Central memory CD4-positive, alpha-beta T cell (primary cell): ENCODE data around the gene NME9.

Experiments used
- DNase-seq: peaks from one replicate; pipeline ENCODE4 v3.0.0; 2022

Gene NME9

DNA sequence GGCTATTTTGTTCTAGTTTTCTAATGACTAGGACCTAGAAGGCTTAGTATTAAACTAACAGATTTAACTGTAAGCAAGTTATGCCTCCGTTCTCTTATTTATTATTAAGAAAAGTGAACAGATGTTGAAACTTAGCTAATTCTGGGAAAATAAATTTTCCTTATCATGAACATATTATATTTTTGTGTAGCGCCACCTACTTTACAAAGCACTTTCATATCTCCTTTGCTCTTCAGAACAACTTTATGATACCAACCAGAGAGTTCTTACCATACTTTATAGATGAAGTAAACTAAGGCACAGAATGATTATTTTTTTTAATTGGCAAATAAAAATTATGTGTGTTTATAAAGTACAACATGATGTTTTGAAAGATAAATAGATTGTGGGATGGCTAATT, 59.4 kb downstream of the NME9 start:
- no peak for DNase-seq

DNA sequence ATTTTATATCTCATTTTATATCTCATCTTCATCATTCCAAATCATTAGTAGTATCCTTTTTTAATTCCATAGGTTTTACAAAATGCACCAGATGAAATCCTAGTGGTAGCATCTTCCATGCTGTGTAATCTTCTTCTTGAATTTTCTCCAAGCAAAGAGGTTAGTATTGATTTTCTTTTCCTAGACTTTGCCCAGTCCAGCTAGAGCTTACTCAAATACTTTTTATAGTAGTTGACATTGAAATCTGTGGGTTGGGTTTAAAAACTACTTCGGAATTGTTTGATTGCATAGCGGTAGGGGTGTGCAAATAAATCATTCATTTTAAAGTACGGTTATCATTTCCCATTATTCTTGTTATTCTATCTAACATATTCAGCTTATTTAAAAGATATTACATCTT, 62.6 kb downstream of the NME9 start:
- DNase-seq: no peak

DNA sequence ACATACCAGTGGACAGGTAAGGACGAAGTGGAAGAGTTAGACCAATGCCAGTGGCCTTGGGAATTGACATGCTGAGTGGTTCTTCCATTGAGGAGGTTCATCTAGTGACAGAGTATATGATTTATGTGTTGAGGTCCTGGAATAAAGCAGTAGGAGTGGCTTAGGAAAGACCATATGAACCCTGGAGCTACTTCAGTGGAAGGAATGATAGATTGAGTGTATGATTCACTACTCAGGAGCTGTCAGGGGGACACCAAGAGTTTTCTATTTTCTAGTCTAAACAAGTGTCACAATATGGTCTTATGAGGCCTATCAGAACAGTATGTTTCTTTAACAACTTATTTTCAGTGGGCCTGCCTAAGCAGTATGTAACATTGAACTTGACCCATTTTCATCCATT, 63.9 kb downstream of the NME9 start:
- no peak for DNase-seq

DNA sequence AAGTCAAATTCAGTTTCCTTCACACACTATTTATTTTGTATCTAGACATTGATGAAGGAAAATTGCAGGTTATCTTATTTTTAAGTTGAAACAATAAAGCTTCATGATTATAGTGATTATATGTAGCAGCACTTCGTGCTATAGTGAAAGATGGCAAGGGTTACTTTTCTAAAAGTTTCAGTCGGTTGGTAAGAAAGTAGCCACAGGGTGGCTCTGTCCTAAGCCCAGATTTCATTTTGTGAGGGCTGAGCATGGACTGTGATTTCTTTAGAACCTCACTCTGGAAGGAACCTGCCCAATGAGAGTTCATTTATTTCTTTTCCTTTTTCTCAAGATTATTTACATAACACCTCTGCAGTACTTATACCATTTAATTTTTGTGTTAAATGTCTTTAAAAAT, 66.5 kb downstream of the NME9 start:
- no peak for DNase-seq

DNA sequence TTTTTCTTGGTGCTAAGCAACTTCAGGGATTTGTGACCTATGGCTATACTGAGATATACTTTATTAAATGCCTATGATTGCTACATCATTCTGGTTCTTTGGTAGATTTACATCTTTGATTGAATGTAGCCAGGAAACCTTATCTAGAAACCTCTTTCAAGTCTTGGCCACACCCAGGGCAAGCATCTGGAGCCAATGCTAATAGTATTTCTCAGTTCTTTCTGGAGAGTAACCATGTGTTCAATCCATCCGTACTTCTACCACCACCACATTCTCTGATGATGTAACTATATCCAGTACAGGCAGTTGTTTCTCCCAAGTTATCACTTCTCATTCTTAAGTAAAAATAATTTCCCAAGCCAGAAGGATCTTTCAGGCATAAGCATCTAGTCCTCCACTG, 69.0 kb downstream of the NME9 start:
- no peak for DNase-seq

DNA sequence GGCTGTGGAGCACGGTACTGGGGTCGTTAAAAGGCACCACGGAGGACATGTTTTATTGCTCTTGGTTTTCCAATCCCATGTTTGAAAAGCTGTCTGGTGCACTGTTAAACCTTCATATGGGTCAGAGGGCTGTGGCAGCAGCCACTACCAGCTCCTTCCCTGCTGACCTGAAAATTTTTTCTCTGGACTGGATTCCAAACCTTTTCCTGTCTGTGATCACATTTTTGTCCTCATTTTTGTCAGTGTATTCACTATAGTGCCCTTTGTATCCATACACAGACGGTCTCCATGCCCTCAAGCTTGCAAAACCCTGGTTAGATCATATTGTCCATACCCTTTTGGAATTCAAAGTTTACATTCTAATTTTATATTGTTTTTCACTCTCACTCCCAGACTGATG, 70.5 kb downstream of the NME9 start:
- DNase-seq: no peak

DNA sequence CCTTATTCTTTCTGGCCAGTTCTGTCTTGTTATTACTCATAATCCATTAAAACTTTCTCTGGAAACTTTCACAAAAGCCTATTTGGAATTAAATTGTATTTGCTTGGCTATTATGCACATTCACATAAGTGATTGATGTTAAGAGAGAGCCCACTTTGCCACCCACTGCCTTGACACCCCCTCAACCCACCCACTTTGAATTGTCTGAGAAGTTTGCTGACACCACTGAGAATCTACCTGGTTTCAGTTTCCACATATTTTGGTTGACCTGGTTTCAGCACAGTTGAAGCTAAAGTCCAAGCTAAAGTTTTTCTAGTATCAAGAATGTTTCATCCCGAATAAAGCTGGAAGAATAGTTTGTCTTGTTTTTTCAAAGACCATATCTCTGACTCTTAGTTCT, 71.7 kb downstream of the NME9 start:
- no peak for DNase-seq

DNA sequence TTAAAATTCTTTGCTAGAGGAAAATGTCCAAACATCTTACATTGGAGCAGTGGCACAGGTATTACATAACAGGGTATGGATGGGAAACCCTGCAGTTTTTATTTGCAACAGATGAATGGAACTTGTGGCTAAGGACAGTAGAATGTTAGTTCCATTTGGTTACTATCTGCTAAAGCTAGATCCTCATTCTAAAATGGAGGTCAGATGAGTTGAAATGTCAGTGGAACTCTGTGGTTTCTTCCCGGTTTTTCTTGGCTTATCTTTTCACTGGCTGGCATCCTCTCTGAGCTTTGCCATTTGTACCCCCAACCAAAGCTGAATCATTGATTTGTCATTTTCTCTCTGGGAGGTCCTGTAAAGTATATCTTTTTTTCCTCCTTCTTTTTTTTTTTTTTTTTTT, 73.6 kb downstream of the NME9 start:
- DNase-seq: no peak

DNA sequence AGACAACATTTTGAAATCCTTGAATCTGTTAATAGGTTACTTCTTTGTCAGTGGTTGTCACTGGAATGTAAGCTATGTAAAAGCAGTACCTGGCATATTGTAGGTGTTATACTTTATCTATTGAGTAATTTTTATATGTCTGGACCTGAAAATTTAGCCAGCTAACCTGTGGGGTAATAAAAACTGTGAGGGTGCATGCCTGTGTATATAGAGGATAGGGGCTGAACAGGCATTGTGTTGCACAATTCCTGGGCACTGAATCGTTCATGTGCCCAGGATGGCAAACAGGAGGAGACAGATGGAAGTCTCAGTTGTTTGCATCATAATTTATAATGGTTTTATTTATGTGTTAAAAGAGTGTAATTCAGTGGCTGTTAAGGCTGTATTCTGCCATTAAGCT, 75.4 kb downstream of the NME9 start:
- no peak for DNase-seq

DNA sequence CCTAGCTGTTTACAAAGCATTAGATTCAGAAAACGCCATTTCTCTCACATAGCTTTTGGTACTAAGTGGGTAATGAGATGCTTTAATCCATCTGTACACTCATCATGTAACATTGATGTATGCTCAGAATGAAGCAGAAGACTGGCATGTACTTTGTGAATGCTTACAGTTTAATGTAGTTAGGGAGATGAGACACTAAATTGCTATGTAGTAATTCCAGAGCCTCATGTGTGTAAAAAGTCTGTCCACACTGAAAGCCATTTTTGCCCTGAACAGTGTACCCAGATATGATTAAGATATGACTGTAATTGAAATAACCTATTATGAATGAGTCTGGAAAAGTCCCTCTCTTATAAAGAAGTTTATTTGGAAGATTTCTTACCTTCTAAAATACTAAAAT, 76.0 kb downstream of the NME9 start:
- no peak for DNase-seq
